Measurements from ENCODE around the gene PEG3. TPM values are rescaled to one million over a fixed set of nuclear protein-coding genes. Genes with fewer than 3 reads are reported as not detected.

Gene PEG3
- total and polyA plus RNA-seq, 10 of the 15 experiments (the other 5 are each of a cell fraction or from before 2014, with no cell fraction given), result 0.03 to 0.33 TPM; not detected in 8

GRCh38 chr19:56873493-56873892, 33.0 kb upstream of the PEG3 start:
- ATAC-seq (no peak), FAIRE-seq (no peak), DNase-seq (ENCODE audit: low read depth, low spot score) (no peak)
- no peak overlapping the region for H2AFZ ChIP-seq (ENCODE audit: control insufficient read depth, low read depth, low read length)
- intact Hi-C loops (cut with micrococcal nuclease; ENCODE audit: unreplicated experiment), result no loop called here
- in situ Hi-C loops (cut with MboI), result no loop called here
- POLR2A ChIA-PET, result no interaction called here
- 40% methylated on average over 4 of the region's 5 CpGs for WGBS (ENCODE audit: insufficient coverage, insufficient replicate concordance, low lambda C conversion rate, missing lambda C conversion rate)
- H3K9ac ChIP-seq (ENCODE audit: control insufficient read depth, insufficient read depth, low read length), result no peak overlapping the region
- TF ChIP-seq YY1 (IDR thresholded peaks at IDR 0.05; ENCODE audit: low read depth, low read length) (no peak), MTA3 (IDR thresholded peaks at IDR 0.05; ENCODE audit: borderline replicate concordance, low read length) (no peak), RELA (IDR thresholded peaks at IDR 0.05; ENCODE audit: borderline replicate concordance, partially characterized antibody) (no peak), ZNF207 (IDR thresholded peaks at IDR 0.05; ENCODE audit: borderline replicate concordance) (no peak), CEBPB (IDR thresholded peaks at IDR 0.05; ENCODE audit: borderline replicate concordance in 1 of 2, low read depth in 2 of 2, low read length in 2 of 2) (no peak), POLR2A (IDR thresholded peaks at IDR 0.05; ENCODE audit: low read depth, low read length) (no peak), SMC3 (IDR thresholded peaks at IDR 0.05; ENCODE audit: borderline replicate concordance, low read length) (no peak), POLR2AphosphoS2 (IDR thresholded peaks at IDR 0.05; ENCODE audit: low read depth, low read length) (no peak), EP300 (IDR thresholded peaks at IDR 0.05; ENCODE audit: borderline replicate concordance in 1 of 2, control insufficient read depth in 1 of 2, low read depth in 2 of 2, low read length in 2 of 2) (no peak), RBBP5 (conservative IDR thresholded peaks at IDR 0.05) (no peak), WRNIP1 (IDR thresholded peaks at IDR 0.05; ENCODE audit: borderline replicate concordance, low read depth, low read length) (no peak)
- TF ChIP-seq, protein P1, sequence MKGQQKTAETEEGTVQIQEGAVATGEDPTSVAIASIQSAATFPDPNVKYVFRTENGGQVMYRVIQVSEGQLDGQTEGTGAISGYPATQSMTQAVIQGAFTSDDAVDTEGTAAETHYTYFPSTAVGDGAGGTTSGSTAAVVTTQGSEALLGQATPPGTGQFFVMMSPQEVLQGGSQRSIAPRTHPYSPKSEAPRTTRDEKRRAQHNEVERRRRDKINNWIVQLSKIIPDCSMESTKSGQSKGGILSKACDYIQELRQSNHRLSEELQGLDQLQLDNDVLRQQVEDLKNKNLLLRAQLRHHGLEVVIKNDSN (IDR thresholded peaks at IDR 0.05; ENCODE audit: borderline replicate concordance, extremely low read length, insufficient read depth, low read depth, low read length), result no peak
- SMC1A ChIA-PET (ENCODE audit: uncharacterized antibody, unreplicated experiment), result no interaction called here
- H3K9me3 ChIP-seq (replicated peaks; ENCODE audit: control insufficient read depth, insufficient read depth, low read length), result no peaks in the 10 kb centered on the region; the same call in 1 of the 3 replicates
- no peaks in the 10 kb centered on the region for H3K4me1 ChIP-seq (ENCODE audit: control insufficient read depth, insufficient read depth, low read length)
- no peaks in the 10 kb centered on the region for H3K27me3 ChIP-seq (replicated peaks in 1 of 2; ENCODE audit: control insufficient read depth in 2 of 2, insufficient read depth in 2 of 2, low read length in 1 of 2)
- no peak overlapping the region for H3K27ac ChIP-seq (ENCODE audit: control insufficient read depth, insufficient read depth)
- CTCF ChIA-PET, result no interaction called here
- RAD21 ChIA-PET (ENCODE audit: unreplicated experiment), result no interaction called here
- no peak overlapping the region for H3K4me3 ChIP-seq
- no peaks in the 10 kb centered on the region for H3K36me3 ChIP-seq (ENCODE audit: control insufficient read depth in 2 of 2, insufficient read depth in 2 of 2, low read length in 1 of 2)
- H3K4me2 ChIP-seq (ENCODE audit: control insufficient read depth, insufficient read depth), result no peak overlapping the region
- no TSS peak for BruUV-seq (replicated peaks)
- H4K20me1 ChIP-seq (ENCODE audit: control insufficient read depth, insufficient read depth), result no peaks in the 10 kb centered on the region
- H3K79me2 ChIP-seq (ENCODE audit: control insufficient read depth, insufficient read depth, low read length), result no peaks in the 10 kb centered on the region
